NCI-H524 (cell line): ENCODE data around the gene TTC17.
"Not testable (repeated sequence)": the region's sequence is repeated elsewhere in the genome, so short reads cannot be mapped to it uniquely, and the experiment has no call there.

ENCODE experiments used
- DNase-seq, 2 experiments: peaks; one replicate each; lab custom pipeline; 2025; lab: John Stamatoyannopoulos, UW

TTC17 gene

DNA sequence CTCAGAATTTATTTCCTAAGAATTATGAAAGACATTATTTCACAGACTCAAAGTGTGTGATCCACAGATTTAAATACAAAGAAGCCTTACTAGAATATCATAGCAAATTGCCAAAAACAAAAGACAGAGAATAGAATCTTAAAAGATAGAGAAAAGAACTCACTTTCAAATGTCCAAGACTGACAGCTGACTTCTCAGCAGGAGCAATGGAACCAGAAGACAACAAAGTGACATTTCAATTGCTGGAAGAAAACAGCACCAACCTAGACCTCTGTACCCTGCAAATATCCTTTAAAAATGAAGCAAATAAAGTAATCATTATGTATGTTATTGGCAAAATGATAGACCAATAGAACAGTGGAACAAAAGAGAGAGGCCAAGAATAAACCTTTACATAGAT is 109.2 kb downstream of the TTC17 start:
- no peak for DNase-seq

DNA sequence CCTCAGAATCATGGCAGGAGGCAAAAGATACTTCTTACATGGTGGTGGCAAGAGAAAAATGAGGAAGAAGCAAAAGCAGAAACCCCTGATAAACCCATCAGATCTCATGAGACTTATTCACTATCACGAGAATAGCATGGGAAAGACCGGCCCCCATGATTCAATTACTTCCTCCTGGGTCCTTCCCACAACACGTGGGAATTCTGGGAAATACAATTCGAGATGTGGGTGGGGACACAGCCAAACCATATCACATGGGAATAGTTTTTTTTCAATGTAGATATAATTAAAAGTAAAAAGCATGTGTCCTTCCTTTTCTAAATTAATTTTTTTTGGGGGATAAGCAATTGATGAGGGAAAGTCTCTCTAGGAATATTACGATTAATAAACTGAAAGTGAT is 118.8 kb downstream of the TTC17 start:
- DNase-seq: not testable (repeated sequence)

DNA sequence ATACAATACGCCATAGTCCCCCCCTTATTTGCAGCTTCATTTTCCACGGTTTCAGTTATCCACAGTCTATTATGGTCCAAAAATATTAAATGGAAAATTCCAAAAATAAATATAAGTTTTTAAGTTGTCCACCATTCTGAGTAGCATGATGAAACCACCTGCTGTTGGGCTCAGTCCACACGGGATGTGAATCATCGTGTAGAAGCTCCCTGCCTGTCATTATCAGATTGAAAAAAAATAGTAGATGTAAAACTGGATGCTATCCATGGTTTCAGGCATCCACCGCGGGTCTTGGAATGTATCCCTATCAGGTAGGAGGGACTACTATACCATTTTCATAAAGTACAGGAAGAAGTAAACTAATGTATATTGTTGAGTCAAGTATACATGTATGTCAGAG is 127.4 kb downstream of the TTC17 start:
- DNase-seq: no peak

DNA sequence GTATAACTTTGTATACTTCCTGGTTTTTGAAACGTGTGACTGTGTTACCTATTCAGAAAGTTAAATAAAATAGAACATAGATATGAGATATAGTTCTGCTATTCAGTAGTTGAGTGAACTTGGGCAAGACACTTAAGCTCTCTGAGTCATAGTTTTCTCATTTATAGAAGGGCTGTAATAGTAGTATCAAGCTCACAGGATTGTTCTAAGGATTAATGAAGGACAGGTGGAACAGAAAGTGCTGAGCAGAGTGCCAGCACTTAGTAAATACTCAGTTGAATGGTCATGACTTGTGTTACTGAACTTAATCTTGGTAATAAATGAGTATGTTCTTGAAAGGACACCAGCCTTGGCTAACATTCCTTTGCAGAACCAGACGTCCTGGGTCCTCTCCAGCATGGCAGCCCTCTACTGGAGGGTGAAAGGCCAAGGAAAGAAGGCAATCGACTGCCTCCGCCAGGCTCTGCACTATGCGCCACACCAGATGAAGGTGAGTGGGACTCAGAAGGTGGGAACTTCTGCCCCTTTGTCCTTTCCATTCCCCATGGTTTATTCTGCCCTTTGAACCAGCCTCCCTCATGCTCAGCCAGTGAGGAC is 131.2 kb downstream of the TTC17 start:
- no peak for DNase-seq

DNA sequence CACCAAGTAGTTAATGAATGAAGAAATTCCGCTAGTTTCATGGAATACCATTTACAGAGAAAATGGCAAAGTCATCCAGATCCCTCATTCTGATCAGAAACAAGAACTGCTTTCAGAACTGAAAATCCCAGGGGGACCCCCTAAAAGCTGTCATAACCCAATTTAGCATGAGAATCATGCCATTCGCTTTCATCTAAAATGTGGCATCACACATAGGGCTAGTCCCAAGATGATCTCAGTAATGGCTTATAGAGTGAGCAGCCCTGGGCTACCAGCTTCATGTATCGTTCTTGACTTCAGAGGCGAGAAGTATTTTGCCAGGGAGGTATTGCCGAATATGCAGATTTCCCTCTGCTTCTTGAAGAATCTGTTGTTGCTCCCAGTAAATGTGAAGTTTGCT is 134.0 kb downstream of the TTC17 start:
- no peak for DNase-seq

DNA sequence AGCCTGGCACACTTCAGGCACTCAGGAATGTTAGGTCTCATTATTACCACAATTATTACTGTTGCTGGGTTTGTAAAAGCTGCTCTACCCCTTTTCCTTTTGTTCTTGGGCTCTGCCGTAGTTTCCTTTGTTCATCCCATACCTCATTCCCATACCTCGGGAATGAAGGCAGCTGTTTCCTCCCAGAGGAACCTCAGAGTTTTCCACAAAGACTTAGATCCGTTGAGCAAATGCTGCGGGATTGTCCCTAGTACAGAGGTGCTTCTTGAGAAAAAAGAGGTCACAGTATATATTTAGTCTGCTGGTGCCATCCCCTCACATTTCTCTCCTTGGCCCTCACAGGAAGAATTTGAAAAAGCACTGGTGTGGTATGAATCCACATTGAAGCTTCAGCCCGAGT is 134.7 kb downstream of the TTC17 start:
- no peak for DNase-seq

DNA sequence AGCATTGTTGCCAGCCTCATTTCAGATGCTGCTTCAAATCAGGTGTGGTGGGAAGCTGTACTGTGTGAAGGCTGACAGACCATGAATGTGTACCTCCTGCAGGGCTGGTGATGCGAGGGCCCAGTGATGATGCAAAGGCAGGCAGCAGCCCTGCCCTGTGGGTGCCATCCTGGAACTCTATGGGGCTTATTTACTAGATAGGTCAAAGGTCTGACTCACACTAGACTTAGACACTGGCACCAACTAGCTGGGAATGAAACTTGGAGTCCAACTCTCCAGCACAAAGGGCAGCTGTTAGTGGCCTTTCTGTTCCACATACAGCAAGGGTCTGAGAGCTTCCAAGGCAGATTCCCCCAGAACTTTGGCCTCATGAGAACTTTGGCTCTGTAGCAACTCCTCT is 138.4 kb downstream of the TTC17 start:
- DNase-seq: no peak

DNA sequence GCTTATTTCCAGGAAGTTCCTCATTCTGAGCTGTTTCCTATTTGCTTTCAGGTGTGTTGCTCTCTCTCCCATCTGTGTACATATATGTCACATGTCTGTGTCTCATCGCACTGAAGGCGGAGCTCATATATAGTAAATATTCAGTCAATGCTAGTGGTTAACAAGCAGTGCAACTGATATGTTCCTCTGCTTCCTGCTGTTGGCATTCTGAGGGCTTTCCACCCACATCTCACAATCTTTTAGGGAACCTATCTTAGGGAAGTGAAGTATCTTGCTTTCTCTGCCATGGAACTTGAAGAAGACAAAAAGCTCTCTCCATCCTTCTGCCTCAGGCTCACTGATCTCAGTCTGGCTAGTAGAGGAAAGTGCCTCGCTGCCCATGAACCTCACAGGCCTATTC is 139.8 kb downstream of the TTC17 start:
- DNase-seq: no peak

DNA sequence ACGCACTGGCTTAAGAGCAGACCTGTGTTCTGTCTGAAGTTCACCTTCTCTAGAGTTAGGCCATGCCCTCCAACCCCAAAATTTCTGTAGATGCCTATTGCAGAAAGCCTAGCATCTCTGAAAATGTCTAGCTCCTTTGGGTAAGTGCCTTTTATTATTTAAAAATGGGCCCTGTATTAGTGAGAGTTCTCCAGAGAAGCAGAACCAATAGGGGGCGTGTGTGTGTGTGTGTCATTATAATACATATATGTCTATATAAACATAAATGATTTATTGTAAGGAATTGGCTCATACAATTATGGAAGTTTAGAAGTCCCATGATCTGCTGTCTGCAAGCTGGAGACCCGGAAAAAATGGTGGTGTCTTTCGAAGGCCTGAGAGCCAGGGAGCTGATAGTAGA is 144.7 kb downstream of the TTC17 start:
- no peak for DNase-seq

DNA sequence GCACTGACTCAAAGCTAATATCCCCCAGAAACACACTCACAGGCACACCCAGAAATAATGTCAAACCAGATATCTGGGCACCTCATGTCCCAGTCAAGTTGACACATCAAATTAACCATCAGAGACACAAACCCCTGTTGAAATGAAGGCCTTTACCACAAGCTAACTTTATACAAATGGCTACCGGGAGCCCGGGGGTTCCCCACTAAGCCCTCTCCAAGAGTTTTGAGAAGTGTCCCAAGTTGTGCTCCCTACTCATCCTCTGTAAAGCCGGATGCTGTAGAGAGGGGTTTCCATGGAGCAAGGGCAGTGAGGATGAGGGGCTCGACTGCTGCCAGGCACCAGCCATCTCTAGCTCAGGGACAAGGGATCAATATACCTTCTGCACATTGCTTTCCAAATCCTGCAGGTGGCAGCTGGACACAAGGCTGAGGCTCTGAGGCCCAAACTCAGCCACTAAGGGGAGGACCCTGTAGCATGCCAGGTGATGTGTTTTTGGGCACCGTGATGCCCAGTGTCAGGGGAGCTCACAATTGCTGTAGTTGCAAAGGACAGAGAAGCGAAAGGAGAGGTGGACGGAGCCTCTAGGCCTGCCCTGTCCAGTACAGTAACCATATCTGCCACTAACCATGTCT is 145.7 kb downstream of the TTC17 start:
- DNase-seq: peak in 1 of 2 experiments; percentile 34

DNA sequence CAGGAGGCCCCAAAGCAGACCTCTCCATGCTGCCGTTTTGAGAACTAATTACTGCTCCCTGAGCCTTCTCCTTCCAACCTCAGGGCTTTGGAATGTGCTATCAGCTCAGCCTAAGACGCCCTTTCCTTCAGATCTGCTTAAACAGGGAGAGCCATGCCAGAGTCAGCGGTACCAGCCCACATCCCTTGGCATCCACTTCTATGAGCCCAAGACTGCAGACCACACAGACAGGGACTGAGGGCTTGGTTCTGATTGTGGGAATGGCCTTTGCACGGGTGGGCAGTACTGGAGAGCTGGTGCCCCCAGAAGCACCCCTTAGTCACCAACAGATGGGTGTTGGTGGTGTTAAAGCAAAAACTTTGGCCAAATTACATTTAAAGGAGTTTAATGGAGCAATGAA is 146.5 kb downstream of the TTC17 start:
- DNase-seq: no peak

DNA sequence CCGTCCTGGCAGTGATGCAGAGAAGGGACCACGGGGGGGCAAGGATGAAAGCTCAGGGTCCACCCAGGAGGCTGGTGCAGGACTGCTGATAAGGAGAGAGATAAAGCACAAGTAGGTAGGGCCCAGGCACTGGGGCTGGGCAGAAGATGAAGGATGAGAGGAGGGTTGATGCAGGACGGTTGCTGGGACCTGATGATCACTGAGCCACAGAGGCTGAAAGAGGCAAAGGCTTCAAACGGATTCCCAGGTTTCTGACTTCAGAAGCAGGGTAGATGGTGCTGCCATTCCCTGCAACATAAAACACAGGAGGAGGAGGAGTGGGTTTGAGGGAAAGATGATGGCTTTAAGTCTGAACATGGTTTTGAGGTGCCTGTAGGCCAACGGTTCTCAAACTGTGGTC is 148.5 kb downstream of the TTC17 start:
- no peak for DNase-seq

DNA sequence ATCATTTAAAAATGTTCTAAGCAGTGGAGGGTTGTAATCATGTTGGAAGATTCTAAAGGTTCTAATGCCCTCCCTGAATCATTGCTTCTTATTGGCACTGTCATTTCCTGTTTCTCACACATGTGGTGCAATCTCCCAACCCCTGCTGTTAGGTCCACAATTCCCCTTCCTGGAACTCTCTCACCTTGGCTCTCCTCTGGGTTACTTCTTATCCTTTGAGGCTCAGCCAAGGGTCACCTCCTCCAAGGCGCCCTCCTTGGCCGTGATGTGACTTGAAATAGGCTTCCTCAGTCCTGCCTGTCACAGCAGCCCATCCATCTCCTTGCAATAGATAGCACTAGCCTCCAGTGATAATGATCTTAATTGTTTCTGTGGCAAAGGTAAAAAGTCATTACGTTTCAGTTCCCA is 149.8 kb downstream of the TTC17 start:
- DNase-seq: no peak

DNA sequence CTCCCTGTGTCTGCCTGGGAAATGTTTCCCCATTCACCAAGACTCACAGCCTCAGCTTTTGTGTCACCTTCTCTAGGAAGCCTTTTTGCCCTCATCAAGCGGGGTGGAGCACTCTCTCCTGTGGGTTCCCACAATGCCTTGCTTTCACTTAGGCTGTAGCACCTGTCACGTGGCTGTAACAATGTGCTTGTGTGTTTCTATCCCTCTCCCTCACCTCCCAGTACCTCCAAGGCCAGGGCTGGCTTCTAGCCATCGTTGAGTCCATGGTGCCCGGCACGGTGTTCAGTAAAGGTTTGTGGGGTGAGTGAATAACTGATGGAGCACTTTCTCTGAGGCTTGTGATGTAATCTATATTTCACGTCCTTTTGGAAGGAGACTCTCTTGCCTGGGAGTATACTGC is 153.2 kb downstream of the TTC17 start:
- DNase-seq: no peak

DNA sequence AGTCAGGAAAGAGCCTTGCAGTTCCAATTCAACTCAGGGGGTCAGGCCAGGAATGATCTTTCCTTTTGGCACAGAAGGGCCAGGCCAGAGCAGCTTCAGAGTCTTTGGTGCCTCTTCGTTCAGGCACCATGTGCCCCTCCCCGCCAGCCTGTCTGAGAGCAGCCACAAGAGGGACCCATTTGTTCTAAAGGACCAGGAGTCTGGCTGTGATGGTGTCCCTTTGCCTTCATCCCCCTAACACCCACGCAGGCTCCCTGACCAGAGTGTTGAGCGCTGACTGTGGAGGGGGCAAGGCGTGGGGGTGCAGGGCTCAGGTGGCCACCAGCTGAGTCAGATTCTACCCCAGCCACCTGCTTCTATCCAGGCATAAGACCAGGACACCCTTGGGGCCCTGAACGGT is 156.4 kb downstream of the TTC17 start:
- DNase-seq: peak in 1 of 2 experiments; percentile 9

DNA sequence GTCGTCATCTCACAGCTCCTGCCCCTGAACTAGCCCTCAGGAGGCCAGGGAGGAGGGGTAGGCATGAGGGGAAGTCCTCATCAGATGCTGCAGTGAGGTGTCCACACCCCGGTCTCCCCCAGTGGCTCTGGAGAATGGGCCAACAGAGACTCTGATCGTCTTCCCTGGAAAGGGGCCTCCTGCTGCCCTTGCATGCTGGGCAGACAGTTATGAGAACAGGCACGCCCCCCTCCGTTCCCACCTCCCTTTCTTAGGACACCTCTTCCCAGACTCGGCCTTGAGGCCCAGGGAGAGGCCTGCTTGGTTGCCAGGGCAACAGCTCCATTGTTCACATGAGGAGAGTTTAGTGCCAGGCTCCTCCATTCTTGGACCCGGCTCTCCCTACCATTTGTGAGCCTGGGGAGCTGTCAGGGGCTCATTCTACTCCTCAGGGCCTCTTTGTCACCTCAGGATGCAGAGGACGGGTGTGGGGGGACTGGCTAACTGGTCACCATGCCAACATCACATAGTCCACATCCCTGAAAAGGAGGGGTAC is 157.7 kb downstream of the TTC17 start:
- DNase-seq: peak in 1 of 2 experiments; percentile 12

DNA sequence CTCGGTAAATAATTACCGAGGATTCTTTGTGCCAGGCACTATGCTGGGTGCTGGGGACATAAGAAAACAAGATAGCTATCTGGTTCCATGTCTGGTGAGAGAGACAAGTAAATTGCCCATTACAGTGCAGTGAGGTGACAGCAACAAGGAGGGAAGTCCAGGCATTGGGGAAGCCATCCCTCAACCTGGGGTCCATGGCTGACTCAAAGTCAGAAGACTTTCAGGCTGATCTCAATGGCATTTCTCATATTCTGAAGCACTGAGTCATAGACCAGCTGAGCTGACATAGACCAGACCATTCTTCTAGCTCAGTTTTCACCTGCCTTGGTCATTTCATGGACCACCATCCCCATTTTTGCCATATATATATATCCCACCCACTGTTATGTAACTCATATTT is 158.8 kb downstream of the TTC17 start:
- DNase-seq: no peak

DNA sequence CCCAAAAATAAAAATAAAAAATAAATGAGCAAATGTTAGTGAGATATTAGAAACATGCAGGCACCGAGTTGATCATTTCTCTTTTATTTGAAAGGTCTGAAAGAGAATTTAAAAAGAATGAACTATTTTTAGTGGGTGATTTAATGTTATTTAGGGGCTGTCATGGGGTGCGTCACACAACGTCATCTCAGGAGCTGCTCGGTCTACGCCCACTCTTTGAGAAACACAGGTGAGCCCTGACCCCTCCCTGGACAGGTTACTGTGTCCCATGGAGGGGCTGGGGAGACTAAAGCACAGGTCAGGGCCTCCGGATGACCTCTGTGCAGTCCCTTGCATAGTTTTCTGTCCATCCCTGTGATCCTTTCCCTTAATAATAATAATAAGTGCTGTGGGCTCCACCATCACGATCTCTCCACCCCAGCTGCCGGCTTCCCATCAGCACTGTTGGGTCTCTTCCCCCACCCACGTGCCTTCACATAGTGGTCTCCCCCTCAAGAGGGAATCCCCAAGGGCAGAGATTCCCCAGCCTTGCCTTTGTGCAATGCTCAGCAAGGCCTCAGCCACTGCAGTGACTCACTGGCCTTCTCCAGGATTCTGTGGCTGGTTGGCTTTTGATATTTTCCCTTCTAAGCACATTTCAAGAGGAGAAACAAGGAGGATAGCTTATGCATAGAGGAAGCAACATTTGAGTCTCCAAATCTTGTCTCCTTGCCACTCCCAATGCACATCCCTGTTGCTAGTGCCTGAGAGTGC is 159.9 kb downstream of the TTC17 start:
- DNase-seq: no peak

DNA sequence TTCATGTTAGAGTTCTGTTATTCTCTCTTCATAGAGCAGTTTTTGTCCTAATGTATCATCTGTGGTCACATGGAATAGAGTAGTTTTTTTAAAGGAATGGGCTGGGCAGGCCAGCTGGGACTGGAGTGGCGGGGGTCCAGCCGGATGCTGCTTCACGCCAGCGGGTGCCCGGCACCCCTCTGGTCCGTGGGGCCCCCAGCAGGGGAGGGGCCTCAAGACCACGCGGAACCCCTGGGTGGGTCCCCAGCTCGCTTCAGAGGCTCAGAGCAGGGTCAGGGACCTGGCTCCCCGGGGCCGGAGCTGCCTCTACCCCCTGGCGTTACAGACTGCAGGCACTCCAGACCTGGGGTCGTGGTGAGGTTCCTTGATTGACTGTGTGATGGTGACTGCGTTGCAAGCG is 162.8 kb downstream of the TTC17 start:
- no peak for DNase-seq

DNA sequence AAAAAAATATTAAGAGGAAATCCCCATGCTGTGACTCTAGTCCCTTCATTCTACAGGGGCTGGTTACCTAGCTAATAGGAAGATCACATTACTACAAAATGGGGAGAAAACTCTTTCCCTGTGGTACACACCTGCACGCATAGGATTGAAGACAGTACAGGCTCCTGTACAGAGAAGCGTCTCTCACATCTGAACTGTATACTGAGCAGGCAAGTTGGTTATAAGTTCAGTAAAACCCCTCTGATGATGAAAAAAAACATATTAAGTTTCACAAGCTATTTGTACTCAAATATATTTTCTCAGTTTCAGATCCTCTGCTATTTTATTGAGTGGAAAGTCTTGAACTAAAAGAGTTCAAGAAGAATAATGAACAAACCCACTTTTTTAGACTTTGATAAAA is 164.9 kb downstream of the TTC17 start:
- no peak for DNase-seq

DNA sequence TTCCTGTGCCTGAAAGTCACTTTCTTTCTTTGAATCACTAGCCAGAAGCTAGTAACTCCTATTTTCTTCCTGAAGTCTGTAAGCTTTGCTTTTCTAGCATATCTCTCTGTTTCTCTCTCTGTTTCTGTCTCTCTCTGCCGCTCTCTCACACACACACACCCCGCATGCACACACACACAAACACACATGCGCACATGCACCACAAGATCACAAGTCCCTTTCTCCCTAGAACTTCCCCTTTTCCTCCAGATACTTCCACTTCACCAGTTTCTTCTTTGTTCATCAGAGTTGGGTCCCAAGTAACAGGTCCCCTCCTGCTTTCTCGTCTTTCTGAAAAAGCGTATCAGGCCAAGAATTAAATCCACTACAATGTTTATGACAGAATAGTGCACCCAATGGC is 173.3 kb downstream of the TTC17 start:
- no peak for DNase-seq

DNA sequence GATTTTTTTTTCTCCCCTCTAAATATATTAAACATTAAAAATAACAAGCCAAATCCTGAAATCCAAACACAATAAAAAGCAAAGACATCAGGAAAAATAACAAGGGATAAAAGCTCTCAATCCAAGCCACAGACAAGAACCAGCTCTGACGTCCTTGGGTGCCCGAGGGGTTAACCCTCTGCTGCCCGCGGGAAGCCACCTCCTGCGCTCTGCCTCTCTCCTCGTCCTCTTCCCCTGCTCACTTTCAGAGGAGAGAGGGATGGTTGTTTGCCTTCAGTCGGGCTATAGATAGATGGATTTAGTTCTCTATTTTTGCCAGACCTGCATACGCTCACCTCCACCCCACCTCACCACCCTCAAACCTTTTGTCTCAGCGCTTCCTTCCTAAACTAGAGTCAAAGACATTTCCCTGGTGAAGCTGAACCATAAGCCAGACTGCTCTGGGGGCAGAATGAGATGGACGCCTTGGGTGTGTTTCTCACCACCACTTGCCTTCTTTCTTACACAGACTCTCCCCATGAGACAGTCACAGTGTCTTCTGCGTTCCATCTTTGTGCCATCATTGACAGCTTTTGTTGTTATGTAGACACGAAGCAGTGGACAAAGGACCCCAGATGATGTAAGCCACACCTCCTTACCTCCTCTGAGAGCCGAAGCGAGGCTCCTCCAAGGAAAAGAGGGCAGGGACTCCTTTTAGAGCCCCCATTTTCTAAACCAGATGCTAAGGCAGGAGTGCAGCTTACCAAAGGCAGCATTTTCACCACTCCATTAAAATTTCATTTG is 179.3 kb downstream of the TTC17 start:
- DNase-seq: no peak
